ENCODE results near the gene FEZF2. TPM values are rescaled to one million over a fixed set of nuclear protein-coding genes. Genes with fewer than 3 reads are reported as not detected.

Gene FEZF2
- total RNA-seq, 1 experiment from 2014 or later = not detected

DNA sequence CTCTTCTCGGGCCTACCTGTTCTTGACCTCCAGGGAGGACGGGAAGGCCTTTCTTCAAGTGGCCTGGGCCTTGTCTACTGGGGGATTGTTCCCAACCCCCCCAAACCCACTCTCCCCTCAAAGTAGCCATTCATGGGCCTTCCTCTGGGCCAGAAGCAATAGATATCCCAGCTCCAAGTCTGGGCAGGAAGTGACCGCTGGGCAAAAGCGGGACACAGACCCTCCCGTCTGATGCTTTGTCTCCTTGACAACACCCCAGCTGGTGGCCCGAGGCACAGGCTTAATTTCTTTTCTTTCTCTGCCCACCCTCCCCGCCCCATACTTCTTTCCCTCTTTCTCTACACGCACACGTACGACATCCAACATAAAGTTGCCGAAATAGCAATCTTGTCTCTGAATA lies 41.4 kb upstream of the FEZF2 start (continued):
- TF ChIP-seq, protein P1, sequence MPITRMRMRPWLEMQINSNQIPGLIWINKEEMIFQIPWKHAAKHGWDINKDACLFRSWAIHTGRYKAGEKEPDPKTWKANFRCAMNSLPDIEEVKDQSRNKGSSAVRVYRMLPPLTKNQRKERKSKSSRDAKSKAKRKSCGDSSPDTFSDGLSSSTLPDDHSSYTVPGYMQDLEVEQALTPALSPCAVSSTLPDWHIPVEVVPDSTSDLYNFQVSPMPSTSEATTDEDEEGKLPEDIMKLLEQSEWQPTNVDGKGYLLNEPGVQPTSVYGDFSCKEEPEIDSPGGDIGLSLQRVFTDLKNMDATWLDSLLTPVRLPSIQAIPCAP (CRISPR knock-in tag; IDR thresholded peaks at IDR 0.05) = no peak

DNA sequence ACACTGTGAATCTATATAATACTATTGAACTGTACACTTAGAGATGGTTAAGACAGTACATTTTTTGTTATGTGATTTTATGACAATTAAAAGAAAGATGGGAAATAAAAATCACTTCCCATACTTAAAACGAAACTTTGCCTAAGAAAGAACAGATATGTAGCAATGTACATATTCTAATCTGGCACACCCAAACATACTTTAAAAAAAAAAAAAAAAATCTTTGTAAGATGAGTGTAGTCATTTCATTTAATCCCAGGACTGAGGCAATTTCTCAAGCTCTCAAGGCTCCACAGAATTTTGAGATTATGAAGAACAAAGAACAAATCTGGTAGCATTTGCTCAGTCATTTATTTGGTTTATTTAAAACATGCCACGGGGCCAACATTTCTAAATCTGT lies 40.3 kb upstream of the FEZF2 start:
- no peak for DNase-seq (ENCODE audit: low spot score)
- ChIA-PET POLR2A (no interaction called here), CTCF (interaction anchor here (2.6 kb wide), 1 partner anchor 35 kb away, joined by 7 read pairs; no protein-coding TSS in a partner anchor)
- H3K27ac Mint-ChIP-seq = no peak overlapping the region
- 0 out of 2 replicates have a peak, but pooled peaks cover 4% of the 10 kb centered on the region for H3K9me3 Mint-ChIP-seq
- H3K4me3 Mint-ChIP-seq = no peak overlapping the region
- TF ChIP-seq, protein P2, sequence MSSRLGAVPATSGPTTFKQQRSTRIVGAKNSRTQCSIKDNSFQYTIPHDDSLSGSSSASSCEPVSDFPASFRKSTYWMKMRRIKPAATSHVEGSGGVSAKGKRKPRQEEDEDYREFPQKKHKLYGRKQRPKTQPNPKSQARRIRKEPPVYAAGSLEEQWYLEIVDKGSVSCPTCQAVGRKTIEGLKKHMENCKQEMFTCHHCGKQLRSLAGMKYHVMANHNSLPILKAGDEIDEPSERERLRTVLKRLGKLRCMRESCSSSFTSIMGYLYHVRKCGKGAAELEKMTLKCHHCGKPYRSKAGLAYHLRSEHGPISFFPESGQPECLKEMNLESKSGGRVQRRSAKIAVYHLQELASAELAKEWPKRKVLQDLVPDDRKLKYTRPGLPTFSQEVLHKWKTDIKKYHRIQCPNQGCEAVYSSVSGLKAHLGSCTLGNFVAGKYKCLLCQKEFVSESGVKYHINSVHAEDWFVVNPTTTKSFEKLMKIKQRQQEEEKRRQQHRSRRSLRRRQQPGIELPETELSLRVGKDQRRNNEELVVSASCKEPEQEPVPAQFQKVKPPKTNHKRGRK (CRISPR knock-in tag; IDR thresholded peaks at IDR 0.05; ENCODE audit: borderline replicate concordance) = no peak
- no peak for TF ChIP-seq TEAD4 (CRISPR knock-in tag; IDR thresholded peaks at IDR 0.05)
- TF ChIP-seq, protein P3, sequence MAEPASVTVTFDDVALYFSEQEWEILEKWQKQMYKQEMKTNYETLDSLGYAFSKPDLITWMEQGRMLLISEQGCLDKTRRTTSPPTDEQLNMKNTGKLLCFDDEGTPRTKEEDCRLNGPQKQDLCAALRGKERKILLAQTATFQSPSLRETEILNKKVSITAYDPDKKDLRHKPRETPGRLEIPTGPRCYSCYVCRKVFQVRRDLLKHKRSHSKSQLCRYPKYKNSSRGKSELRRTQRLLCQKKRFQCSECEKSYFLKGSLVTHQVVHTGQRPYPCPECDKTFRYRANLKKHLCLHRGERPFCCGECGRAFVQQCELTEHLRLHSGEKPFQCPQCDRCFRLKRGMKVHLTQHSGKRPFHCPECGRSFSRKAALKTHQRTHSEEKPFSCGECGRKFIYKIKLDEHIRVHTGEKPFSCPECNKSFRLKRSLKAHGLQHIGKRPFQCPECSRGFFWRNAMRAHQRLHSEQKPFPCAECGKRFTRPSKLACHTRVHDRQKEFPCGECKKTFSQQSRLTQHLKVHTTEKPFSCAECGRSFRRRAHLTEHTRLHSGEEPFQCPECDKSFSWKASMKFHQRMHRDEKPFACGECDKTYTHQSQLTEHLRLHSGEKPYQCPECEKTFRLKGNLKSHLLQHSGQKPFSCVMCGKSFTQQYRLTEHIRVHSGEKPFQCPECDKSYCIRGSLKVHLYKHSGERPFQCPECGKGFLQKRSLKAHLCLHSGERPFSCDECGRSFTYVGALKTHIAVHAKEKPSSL (CRISPR knock-in tag; conservative IDR thresholded peaks at IDR 0.05) = no peak
- TF ChIP-seq KAT7 (CRISPR knock-in tag; IDR thresholded peaks at IDR 0.05; ENCODE audit: borderline replicate concordance) = no peak
- TF ChIP-seq, protein P4, sequence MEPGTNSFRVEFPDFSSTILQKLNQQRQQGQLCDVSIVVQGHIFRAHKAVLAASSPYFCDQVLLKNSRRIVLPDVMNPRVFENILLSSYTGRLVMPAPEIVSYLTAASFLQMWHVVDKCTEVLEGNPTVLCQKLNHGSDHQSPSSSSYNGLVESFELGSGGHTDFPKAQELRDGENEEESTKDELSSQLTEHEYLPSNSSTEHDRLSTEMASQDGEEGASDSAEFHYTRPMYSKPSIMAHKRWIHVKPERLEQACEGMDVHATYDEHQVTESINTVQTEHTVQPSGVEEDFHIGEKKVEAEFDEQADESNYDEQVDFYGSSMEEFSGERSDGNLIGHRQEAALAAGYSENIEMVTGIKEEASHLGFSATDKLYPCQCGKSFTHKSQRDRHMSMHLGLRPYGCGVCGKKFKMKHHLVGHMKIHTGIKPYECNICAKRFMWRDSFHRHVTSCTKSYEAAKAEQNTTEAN (CRISPR knock-in tag; IDR thresholded peaks at IDR 0.05) = no peak
- TF ChIP-seq RELA (CRISPR knock-in tag; IDR thresholded peaks at IDR 0.05; ENCODE audit: borderline replicate concordance) = no peak
- TF ChIP-seq, protein P5, sequence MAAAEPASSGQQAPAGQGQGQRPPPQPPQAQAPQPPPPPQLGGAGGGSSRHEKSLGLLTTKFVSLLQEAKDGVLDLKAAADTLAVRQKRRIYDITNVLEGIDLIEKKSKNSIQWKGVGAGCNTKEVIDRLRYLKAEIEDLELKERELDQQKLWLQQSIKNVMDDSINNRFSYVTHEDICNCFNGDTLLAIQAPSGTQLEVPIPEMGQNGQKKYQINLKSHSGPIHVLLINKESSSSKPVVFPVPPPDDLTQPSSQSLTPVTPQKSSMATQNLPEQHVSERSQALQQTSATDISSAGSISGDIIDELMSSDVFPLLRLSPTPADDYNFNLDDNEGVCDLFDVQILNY (CRISPR knock-in tag; IDR thresholded peaks at IDR 0.05) = no peak
- TF ChIP-seq, protein P6, sequence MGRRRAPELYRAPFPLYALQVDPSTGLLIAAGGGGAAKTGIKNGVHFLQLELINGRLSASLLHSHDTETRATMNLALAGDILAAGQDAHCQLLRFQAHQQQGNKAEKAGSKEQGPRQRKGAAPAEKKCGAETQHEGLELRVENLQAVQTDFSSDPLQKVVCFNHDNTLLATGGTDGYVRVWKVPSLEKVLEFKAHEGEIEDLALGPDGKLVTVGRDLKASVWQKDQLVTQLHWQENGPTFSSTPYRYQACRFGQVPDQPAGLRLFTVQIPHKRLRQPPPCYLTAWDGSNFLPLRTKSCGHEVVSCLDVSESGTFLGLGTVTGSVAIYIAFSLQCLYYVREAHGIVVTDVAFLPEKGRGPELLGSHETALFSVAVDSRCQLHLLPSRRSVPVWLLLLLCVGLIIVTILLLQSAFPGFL (CRISPR knock-in tag; IDR thresholded peaks at IDR 0.05; ENCODE audit: borderline replicate concordance) = no peak
- TF ChIP-seq MYBL2 (CRISPR knock-in tag; IDR thresholded peaks at IDR 0.05) = no peak
- no peaks in the 10 kb centered on the region for H3K36me3 Mint-ChIP-seq
- ATAC-seq = no peak
- peaks cover 11% of the 10 kb centered on the region for H3K27me3 Mint-ChIP-seq (ENCODE audit: low read depth)
- H3K4me1 Mint-ChIP-seq = peaks cover 30% of the 10 kb centered on the region

DNA sequence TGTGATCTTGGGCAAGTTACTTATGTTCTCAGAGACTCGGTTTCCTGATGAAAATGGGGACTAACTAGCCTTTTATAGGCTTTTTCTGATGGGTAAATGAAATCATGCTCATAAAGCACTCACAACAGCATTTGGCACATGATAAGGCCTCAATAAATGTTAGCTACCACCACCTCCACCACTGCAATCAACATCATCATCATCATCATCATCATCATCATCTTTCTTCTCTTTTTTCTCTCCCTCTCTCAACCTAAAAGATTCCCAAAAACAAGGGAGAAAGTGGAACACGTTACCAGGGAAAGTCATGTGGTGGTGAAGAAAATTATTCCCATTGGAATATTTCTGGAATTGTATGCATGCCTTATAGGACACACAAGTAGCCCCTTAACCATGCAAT lies 33.6 kb upstream of the FEZF2 start:
- Mint-ChIP-seq H3K4me3 (no peak overlapping the region), H3K9me3 (no peaks in the 10 kb centered on the region), H3K27ac (no peak overlapping the region), H3K36me3 (no peaks in the 10 kb centered on the region), H3K4me1 (no peaks in the 10 kb centered on the region), H3K27me3 (ENCODE audit: low read depth) (peaks cover 15% of the 10 kb centered on the region)
- DNase-seq (ENCODE audit: low spot score) (no peak), ATAC-seq (no peak)
- POLR2A ChIA-PET = no interaction called here
- CTCF ChIA-PET = no interaction called here
- TF ChIP-seq ESRRA (CRISPR knock-in tag; IDR thresholded peaks at IDR 0.05; ENCODE audit: borderline replicate concordance) (no peak), SMAD4 (CRISPR knock-in tag; IDR thresholded peaks at IDR 0.05) (no peak), KAT7 (CRISPR knock-in tag; IDR thresholded peaks at IDR 0.05; ENCODE audit: borderline replicate concordance) (no peak), ZNF396 (CRISPR knock-in tag; IDR thresholded peaks at IDR 0.05; ENCODE audit: borderline replicate concordance) (no peak), JUN (CRISPR knock-in tag; IDR thresholded peaks at IDR 0.05) (no peak), NFE2L1 (CRISPR knock-in tag; IDR thresholded peaks at IDR 0.05) (no peak), NR3C1 (CRISPR knock-in tag; conservative IDR thresholded peaks at IDR 0.05; ENCODE audit: low read depth) (no peak), ETV6 (CRISPR knock-in tag; IDR thresholded peaks at IDR 0.05) (no peak), SP1 (CRISPR knock-in tag; conservative IDR thresholded peaks at IDR 0.05) (no peak), SMAD3 (CRISPR knock-in tag; IDR thresholded peaks at IDR 0.05; ENCODE audit: borderline replicate concordance) (no peak)
- TF ChIP-seq, protein P7, sequence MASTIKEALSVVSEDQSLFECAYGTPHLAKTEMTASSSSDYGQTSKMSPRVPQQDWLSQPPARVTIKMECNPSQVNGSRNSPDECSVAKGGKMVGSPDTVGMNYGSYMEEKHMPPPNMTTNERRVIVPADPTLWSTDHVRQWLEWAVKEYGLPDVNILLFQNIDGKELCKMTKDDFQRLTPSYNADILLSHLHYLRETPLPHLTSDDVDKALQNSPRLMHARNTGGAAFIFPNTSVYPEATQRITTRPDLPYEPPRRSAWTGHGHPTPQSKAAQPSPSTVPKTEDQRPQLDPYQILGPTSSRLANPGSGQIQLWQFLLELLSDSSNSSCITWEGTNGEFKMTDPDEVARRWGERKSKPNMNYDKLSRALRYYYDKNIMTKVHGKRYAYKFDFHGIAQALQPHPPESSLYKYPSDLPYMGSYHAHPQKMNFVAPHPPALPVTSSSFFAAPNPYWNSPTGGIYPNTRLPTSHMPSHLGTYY (CRISPR knock-in tag; IDR thresholded peaks at IDR 0.05) = no peak
- TF ChIP-seq, protein P8, sequence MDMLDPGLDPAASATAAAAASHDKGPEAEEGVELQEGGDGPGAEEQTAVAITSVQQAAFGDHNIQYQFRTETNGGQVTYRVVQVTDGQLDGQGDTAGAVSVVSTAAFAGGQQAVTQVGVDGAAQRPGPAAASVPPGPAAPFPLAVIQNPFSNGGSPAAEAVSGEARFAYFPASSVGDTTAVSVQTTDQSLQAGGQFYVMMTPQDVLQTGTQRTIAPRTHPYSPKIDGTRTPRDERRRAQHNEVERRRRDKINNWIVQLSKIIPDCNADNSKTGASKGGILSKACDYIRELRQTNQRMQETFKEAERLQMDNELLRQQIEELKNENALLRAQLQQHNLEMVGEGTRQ (CRISPR knock-in tag; IDR thresholded peaks at IDR 0.05) = no peak
- TF ChIP-seq, protein P9, sequence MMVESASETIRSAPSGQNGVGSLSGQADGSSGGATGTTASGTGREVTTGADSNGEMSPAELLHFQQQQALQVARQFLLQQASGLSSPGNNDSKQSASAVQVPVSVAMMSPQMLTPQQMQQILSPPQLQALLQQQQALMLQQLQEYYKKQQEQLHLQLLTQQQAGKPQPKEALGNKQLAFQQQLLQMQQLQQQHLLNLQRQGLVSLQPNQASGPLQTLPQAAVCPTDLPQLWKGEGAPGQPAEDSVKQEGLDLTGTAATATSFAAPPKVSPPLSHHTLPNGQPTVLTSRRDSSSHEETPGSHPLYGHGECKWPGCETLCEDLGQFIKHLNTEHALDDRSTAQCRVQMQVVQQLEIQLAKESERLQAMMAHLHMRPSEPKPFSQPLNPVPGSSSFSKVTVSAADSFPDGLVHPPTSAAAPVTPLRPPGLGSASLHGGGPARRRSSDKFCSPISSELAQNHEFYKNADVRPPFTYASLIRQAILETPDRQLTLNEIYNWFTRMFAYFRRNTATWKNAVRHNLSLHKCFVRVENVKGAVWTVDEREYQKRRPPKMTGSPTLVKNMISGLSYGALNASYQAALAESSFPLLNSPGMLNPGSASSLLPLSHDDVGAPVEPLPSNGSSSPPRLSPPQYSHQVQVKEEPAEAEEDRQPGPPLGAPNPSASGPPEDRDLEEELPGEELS (CRISPR knock-in tag; IDR thresholded peaks at IDR 0.05) = no peak

All from WTC11 (cell line).